HEK293 (cell line): ENCODE results near the gene PEAK3.
A peak's percentile ranks its signal among the peaks of the same experiment; 100 is the strongest.

Source experiments
- CTCF ChIA-PET: fragments of 350-600 bp; formaldehyde crosslinking; extraction: SDS; loops from one replicate; lab custom pipeline; 2021; ENCODE audit warnings: antibody characterized with exemption; lab: Yijun Ruan, JAX
- POLR2A ChIA-PET: fragments of 300-600 bp; formaldehyde crosslinking; extraction: SDS; loops from one replicate; lab custom pipeline; 2020; ENCODE audit warnings: antibody characterized with exemption, inconsistent platforms; lab: Yijun Ruan, JAX
- H3K27ac ChIP-seq: fragments of 200-500 bp; sonication (Bioruptor generic); 2 replicates; pipeline ENCODE4 v1.5.1; 2014; ENCODE audit warnings: low read depth, low read length, control low read depth, inconsistent platforms; ENCODE audit errors: extremely low read depth
- H3K36me3 ChIP-seq, 2 experiments: fragments of 200-500 bp in 1 of 2; sonication (Bioruptor generic) in 1 of 2; 1 replicate in 1 of 2; 2 replicates in 1 of 2; pipeline ENCODE4 v1.5.1; 2014 to 2017; ENCODE audit warnings: inconsistent platforms in 2 of 2, low read length in 2 of 2; ENCODE audit not compliant: control insufficient read depth in 2 of 2, insufficient read depth in 1 of 2
- H3K4me1 ChIP-seq: fragments of 200-500 bp; sonication (Bioruptor generic); 2 replicates; pipeline ENCODE4 v1.5.1; 2014; ENCODE audit warnings: mild to moderate bottlenecking, low read length, inconsistent platforms; ENCODE audit not compliant: control insufficient read depth, insufficient read depth
- H3K4me3 ChIP-seq: 2 replicates; pipeline ENCODE4 v1.5.1; 2011; ENCODE audit warnings: low read depth, mild to moderate bottlenecking, control low read depth, low read length, moderate library complexity
- H3K9me3 ChIP-seq: fragments of 200-500 bp; sonication (Bioruptor generic); 2 replicates; pipeline ENCODE4 v1.5.1; 2014; ENCODE audit warnings: low read depth, low read length, inconsistent platforms; ENCODE audit not compliant: control insufficient read depth, insufficient read depth
- FEZF1 ChIP-seq: fragments of 450-650 bp; formaldehyde crosslinking; IDR thresholded peaks from 2 replicates; pipeline ENCODE4 v1.5.1; 2016; ENCODE audit warnings: missing biosample characterization, missing genetic modification characterization
- MEIS1 ChIP-seq: sonication (generic); formaldehyde crosslinking; IDR thresholded peaks from 2 replicates; pipeline ENCODE4 v1.8.1; 2022; ENCODE audit warnings: missing genetic modification reagents, mild to moderate bottlenecking, borderline replicate concordance
- REPIN1 ChIP-seq: fragments of 450-650 bp; formaldehyde crosslinking; IDR thresholded peaks from 2 replicates; pipeline ENCODE4 v1.5.1; 2017; ENCODE audit warnings: missing biosample characterization, missing genetic modification characterization, low read depth
- SP2 ChIP-seq: fragments of 450-650 bp; formaldehyde crosslinking; IDR thresholded peaks from 2 replicates; pipeline ENCODE4 v1.5.1; 2016; ENCODE audit warnings: missing biosample characterization, missing genetic modification characterization
- TRIM28 ChIP-seq: IDR thresholded peaks from 2 replicates; pipeline ENCODE4 v1.6.1; 2011; ENCODE audit warnings: low read length, control low read depth, borderline replicate concordance
- ZBTB17 ChIP-seq: fragments of 450-650 bp; formaldehyde crosslinking; IDR thresholded peaks from 2 replicates; pipeline ENCODE4 v1.5.1; 2016; ENCODE audit warnings: missing biosample characterization, missing genetic modification characterization
- ZBTB7A ChIP-seq: fragments of 450-650 bp; formaldehyde crosslinking; IDR thresholded peaks from 2 replicates; pipeline ENCODE4 v1.5.1; 2016; ENCODE audit warnings: low read depth, missing biosample characterization, missing genetic modification characterization
- ZBTB8A ChIP-seq: fragments of 450-650 bp; formaldehyde crosslinking; IDR thresholded peaks from 2 replicates; pipeline ENCODE4 v1.5.1; 2016; ENCODE audit warnings: missing biosample characterization, missing genetic modification characterization
- ZEB2 ChIP-seq: fragments of 450-650 bp; formaldehyde crosslinking; IDR thresholded peaks from 2 replicates; pipeline ENCODE4 v1.5.1; 2016; ENCODE audit warnings: missing biosample characterization, missing genetic modification characterization
- ZNF10 ChIP-seq: fragments of 450-650 bp; formaldehyde crosslinking; IDR thresholded peaks from 2 replicates; pipeline ENCODE4 v1.5.1; 2017; ENCODE audit warnings: missing biosample characterization, missing genetic modification characterization
- ZNF146 ChIP-seq: fragments of 450-650 bp; formaldehyde crosslinking; IDR thresholded peaks from 2 replicates; pipeline ENCODE4 v1.5.1; 2016; ENCODE audit warnings: missing biosample characterization, missing genetic modification characterization
- ZNF157 ChIP-seq: fragments of 450-650 bp; formaldehyde crosslinking; IDR thresholded peaks from 2 replicates; pipeline ENCODE4 v1.5.1; 2016; ENCODE audit warnings: missing biosample characterization, missing genetic modification characterization
- ZNF169 ChIP-seq: fragments of 450-650 bp; formaldehyde crosslinking; IDR thresholded peaks from 2 replicates; pipeline ENCODE4 v1.5.1; 2016; ENCODE audit warnings: missing biosample characterization, missing genetic modification characterization
- ZNF19 ChIP-seq: fragments of 450-650 bp; formaldehyde crosslinking; IDR thresholded peaks from 2 replicates; pipeline ENCODE4; 2016; ENCODE audit warnings: missing biosample characterization, missing genetic modification characterization, low read depth
- ZNF24 ChIP-seq: fragments of 450-650 bp; formaldehyde crosslinking; IDR thresholded peaks from 2 replicates; pipeline ENCODE4 v1.5.1; 2016; ENCODE audit warnings: missing biosample characterization, missing genetic modification characterization
- ZNF274 ChIP-seq, 2 experiments: fragments of 200-500 bp in 1 of 2; fragments of 450-650 bp in 1 of 2; sonication (Bioruptor generic) in 1 of 2; formaldehyde crosslinking in 1 of 2; IDR thresholded peaks; 2 replicates each; pipeline versions ENCODE4 v1.5.1 to v1.6.1; 2014 to 2016; ENCODE audit warnings: borderline replicate concordance in 1 of 2, inconsistent platforms in 1 of 2, low read length in 1 of 2, missing biosample characterization in 1 of 2, missing genetic modification characterization in 1 of 2
- ZNF404 ChIP-seq: fragments of 450-650 bp; formaldehyde crosslinking; IDR thresholded peaks from 2 replicates; pipeline ENCODE4 v1.5.1; 2017; ENCODE audit warnings: missing biosample characterization, missing genetic modification characterization
- ZNF624 ChIP-seq: fragments of 450-650 bp; formaldehyde crosslinking; IDR thresholded peaks from 2 replicates; pipeline ENCODE4 v1.5.1; 2017; ENCODE audit warnings: missing biosample characterization, missing genetic modification characterization
- ZNF626 ChIP-seq: fragments of 450-650 bp; sonication (Bioruptor Pico); formaldehyde crosslinking; IDR thresholded peaks from 2 replicates; pipeline ENCODE4 v1.5.1; 2018; ENCODE audit warnings: missing biosample characterization, missing genetic modification characterization, inconsistent platforms
- ZNF658 ChIP-seq: fragments of 450-650 bp; formaldehyde crosslinking; IDR thresholded peaks from 2 replicates; pipeline ENCODE4; 2016; ENCODE audit warnings: missing biosample characterization, missing genetic modification characterization
- TF ChIP-seq, protein P1 (sequence below): fragments of 450-650 bp; formaldehyde crosslinking; IDR thresholded peaks from 2 replicates; pipeline ENCODE4 v1.5.1; 2016; ENCODE audit warnings: missing biosample characterization, missing genetic modification characterization, low read depth
- TF ChIP-seq, protein P2 (sequence below): fragments of 450-650 bp; formaldehyde crosslinking; IDR thresholded peaks from 2 replicates; pipeline ENCODE4 v1.5.1; 2017; ENCODE audit warnings: missing biosample characterization, missing genetic modification characterization
- TF ChIP-seq, protein P3 (sequence below): fragments of 450-650 bp; formaldehyde crosslinking; IDR thresholded peaks from 2 replicates; pipeline ENCODE4 v1.5.1; 2016; ENCODE audit warnings: missing biosample characterization, missing genetic modification characterization
- TF ChIP-seq, protein P4 (sequence below): fragments of 450-650 bp; formaldehyde crosslinking; IDR thresholded peaks from 2 replicates; pipeline ENCODE4 v1.5.1; 2016; ENCODE audit warnings: missing biosample characterization, missing genetic modification characterization, borderline replicate concordance
- TF ChIP-seq, protein P5 (sequence below): fragments of 450-650 bp; formaldehyde crosslinking; IDR thresholded peaks from 2 replicates; pipeline ENCODE4 v1.5.0; 2017; ENCODE audit warnings: missing biosample characterization, missing genetic modification characterization, borderline replicate concordance
- TF ChIP-seq, protein P6 (sequence below): fragments of 450-650 bp; formaldehyde crosslinking; IDR thresholded peaks from 2 replicates; pipeline ENCODE4 v1.5.1; 2016; ENCODE audit warnings: missing biosample characterization, missing genetic modification characterization

Gene PEAK3

DNA sequence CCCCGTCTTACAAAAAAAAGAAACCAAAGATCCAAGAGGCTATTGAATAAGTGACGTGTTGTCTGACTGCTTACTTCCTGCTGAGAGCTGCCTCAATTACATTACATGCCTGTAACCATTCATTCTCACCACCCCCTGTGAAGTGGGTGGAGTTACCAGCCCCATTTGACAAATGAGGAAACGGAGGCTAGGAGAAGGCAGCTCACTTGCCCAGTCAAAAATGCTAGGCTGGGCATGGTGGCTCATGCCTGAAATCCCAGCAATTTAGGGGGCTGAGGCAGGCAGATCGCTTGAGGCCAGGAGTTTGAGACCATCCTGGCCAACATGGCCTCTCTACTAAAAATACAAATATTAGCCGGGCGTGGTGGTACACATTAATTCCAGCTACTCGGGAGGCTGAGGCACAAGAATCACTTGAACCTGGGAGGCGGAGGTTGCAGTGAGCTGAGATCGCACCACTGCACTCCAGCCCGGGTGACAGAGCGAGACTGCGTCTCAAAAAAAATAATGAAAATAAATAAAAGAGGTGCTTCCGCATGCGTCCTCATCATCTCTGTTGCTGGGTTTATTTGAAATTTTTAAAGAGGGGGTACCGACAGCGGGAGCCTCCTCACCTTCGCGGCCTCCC, 45.9 kb upstream of the PEAK3 start:
- Histone ChIP-seq H3K9me3 (no peaks in the 10 kb centered on the region), H3K4me1 (peaks cover 14% of the 10 kb centered on the region), H3K4me3 (peak overlapping the region; percentile 92), H3K27ac (peak overlapping the region; percentile 90), H3K36me3 (peaks cover 4 to 34% of the 10 kb centered on the region in 2 experiments; a peak in 2 of 3 replicates)
- ChIA-PET POLR2A (interaction anchor here (0.7 to 1.7 kb wide), 9 partner anchors 9 to 148 kb away, joined by 3 to 6 read pairs (median 4); partner anchors contain the start of gene GADD45B), CTCF (interaction anchor here (0.6 to 1.7 kb wide), 3 partner anchors 36 to 170 kb away, joined by 3 to 4 read pairs (median 4); no protein-coding TSS in a partner anchor)
- TF ChIP-seq ZBTB7A (tag by site-specific recombination), result no peak
- no peak for TF ChIP-seq ZNF274 (IDR thresholded peaks at IDR 0.05; ENCODE audit: low read length)
- no peak for TF ChIP-seq ZNF274 (tag by site-specific recombination; IDR thresholded peaks at IDR 0.05; ENCODE audit: borderline replicate concordance)
- no peak for TF ChIP-seq REPIN1
- 0 out of 2 replicates have a peak, but pooled peaks have one; percentile 25 for TF ChIP-seq ZEB2 (tag by site-specific recombination)
- TF ChIP-seq, protein P1, sequence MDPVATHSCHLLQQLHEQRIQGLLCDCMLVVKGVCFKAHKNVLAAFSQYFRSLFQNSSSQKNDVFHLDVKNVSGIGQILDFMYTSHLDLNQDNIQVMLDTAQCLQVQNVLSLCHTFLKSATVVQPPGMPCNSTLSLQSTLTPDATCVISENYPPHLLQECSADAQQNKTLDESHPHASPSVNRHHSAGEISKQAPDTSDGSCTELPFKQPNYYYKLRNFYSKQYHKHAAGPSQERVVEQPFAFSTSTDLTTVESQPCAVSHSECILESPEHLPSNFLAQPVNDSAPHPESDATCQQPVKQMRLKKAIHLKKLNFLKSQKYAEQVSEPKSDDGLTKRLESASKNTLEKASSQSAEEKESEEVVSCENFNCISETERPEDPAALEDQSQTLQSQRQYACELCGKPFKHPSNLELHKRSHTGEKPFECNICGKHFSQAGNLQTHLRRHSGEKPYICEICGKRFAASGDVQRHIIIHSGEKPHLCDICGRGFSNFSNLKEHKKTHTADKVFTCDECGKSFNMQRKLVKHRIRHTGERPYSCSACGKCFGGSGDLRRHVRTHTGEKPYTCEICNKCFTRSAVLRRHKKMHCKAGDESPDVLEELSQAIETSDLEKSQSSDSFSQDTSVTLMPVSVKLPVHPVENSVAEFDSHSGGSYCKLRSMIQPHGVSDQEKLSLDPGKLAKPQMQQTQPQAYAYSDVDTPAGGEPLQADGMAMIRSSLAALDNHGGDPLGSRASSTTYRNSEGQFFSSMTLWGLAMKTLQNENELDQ, result no peak
- TF ChIP-seq ZNF658 (tag by site-specific recombination), result no peak
- TF ChIP-seq ZNF626 (tag by site-specific recombination), result no peak
- TF ChIP-seq MEIS1 (CRISPR knock-in tag), result no peak
- TF ChIP-seq, protein P2, sequence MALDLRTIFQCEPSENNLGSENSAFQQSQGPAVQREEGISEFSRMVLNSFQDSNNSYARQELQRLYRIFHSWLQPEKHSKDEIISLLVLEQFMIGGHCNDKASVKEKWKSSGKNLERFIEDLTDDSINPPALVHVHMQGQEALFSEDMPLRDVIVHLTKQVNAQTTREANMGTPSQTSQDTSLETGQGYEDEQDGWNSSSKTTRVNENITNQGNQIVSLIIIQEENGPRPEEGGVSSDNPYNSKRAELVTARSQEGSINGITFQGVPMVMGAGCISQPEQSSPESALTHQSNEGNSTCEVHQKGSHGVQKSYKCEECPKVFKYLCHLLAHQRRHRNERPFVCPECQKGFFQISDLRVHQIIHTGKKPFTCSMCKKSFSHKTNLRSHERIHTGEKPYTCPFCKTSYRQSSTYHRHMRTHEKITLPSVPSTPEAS (tag by site-specific recombination), result no peak
- no peak for TF ChIP-seq ZNF624 (tag by site-specific recombination)
- TF ChIP-seq, protein P3, sequence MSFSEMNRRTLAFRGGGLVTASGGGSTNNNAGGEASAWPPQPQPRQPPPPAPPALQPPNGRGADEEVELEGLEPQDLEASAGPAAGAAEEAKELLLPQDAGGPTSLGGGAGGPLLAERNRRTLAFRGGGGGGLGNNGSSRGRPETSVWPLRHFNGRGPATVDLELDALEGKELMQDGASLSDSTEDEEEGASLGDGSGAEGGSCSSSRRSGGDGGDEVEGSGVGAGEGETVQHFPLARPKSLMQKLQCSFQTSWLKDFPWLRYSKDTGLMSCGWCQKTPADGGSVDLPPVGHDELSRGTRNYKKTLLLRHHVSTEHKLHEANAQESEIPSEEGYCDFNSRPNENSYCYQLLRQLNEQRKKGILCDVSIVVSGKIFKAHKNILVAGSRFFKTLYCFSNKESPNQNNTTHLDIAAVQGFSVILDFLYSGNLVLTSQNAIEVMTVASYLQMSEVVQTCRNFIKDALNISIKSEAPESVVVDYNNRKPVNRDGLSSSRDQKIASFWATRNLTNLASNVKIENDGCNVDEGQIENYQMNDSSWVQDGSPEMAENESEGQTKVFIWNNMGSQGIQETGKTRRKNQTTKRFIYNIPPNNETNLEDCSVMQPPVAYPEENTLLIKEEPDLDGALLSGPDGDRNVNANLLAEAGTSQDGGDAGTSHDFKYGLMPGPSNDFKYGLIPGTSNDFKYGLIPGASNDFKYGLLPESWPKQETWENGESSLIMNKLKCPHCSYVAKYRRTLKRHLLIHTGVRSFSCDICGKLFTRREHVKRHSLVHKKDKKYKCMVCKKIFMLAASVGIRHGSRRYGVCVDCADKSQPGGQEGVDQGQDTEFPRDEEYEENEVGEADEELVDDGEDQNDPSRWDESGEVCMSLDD (tag by site-specific recombination), result 0 out of 2 replicates have a peak, but pooled peaks have one; percentile 29
- no peak for TF ChIP-seq ZNF19 (tag by site-specific recombination)
- TF ChIP-seq TRIM28, result 0 out of 2 replicates have a peak, but pooled peaks have one; percentile 6
- TF ChIP-seq ZNF169 (tag by site-specific recombination), result no peak
- TF ChIP-seq, protein P4, sequence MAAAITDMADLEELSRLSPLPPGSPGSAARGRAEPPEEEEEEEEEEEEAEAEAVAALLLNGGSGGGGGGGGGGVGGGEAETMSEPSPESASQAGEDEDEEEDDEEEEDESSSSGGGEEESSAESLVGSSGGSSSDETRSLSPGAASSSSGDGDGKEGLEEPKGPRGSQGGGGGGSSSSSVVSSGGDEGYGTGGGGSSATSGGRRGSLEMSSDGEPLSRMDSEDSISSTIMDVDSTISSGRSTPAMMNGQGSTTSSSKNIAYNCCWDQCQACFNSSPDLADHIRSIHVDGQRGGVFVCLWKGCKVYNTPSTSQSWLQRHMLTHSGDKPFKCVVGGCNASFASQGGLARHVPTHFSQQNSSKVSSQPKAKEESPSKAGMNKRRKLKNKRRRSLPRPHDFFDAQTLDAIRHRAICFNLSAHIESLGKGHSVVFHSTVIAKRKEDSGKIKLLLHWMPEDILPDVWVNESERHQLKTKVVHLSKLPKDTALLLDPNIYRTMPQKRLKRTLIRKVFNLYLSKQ, result 0 out of 2 replicates have a peak, but pooled peaks have one; percentile 57
- no peak for TF ChIP-seq ZNF146 (tag by site-specific recombination)
- peak; percentile 44; the same call in 1 of the 2 replicates for TF ChIP-seq ZBTB17
- peak; percentile 78; the same call in 1 of the 2 replicates for TF ChIP-seq ZNF24 (tag by site-specific recombination)
- no peak for TF ChIP-seq ZNF157
- peak; percentile 67 for TF ChIP-seq SP2 (tag by site-specific recombination)
- TF ChIP-seq, protein P5, sequence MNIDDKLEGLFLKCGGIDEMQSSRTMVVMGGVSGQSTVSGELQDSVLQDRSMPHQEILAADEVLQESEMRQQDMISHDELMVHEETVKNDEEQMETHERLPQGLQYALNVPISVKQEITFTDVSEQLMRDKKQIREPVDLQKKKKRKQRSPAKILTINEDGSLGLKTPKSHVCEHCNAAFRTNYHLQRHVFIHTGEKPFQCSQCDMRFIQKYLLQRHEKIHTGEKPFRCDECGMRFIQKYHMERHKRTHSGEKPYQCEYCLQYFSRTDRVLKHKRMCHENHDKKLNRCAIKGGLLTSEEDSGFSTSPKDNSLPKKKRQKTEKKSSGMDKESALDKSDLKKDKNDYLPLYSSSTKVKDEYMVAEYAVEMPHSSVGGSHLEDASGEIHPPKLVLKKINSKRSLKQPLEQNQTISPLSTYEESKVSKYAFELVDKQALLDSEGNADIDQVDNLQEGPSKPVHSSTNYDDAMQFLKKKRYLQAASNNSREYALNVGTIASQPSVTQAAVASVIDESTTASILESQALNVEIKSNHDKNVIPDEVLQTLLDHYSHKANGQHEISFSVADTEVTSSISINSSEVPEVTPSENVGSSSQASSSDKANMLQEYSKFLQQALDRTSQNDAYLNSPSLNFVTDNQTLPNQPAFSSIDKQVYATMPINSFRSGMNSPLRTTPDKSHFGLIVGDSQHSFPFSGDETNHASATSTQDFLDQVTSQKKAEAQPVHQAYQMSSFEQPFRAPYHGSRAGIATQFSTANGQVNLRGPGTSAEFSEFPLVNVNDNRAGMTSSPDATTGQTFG (tag by site-specific recombination), result no peak
- TF ChIP-seq ZNF404 (tag by site-specific recombination), result no peak
- no peak for TF ChIP-seq ZBTB8A (tag by site-specific recombination)
- TF ChIP-seq FEZF1 (tag by site-specific recombination), result no peak
- TF ChIP-seq ZNF10 (tag by site-specific recombination), result no peak
- TF ChIP-seq, protein P6, sequence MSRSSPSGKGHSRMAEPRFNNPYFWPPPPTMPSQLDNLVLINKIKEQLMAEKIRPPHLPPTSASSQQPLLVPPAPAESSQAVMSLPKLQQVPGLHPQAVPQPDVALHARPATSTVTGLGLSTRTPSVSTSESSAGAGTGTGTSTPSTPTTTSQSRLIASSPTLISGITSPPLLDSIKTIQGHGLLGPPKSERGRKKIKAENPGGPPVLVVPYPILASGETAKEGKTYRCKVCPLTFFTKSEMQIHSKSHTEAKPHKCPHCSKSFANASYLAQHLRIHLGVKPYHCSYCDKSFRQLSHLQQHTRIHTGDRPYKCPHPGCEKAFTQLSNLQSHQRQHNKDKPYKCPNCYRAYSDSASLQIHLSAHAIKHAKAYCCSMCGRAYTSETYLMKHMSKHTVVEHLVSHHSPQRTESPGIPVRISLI (tag by site-specific recombination), result no peak
